Measurements from ENCODE around the gene CDK13. TPM values are rescaled to one million over a fixed set of nuclear protein-coding genes. Genes with fewer than 3 reads are reported as not detected.
A peak's percentile ranks its signal among the peaks of the same experiment; 100 is the strongest.

CDK13 gene
- total and polyA plus RNA-seq, 9 of the 15 experiments (the other 6 are each of a cell fraction or from before 2014, with no cell fraction given), result 9.8 to 46.1 (median 32.4) TPM

DNA sequence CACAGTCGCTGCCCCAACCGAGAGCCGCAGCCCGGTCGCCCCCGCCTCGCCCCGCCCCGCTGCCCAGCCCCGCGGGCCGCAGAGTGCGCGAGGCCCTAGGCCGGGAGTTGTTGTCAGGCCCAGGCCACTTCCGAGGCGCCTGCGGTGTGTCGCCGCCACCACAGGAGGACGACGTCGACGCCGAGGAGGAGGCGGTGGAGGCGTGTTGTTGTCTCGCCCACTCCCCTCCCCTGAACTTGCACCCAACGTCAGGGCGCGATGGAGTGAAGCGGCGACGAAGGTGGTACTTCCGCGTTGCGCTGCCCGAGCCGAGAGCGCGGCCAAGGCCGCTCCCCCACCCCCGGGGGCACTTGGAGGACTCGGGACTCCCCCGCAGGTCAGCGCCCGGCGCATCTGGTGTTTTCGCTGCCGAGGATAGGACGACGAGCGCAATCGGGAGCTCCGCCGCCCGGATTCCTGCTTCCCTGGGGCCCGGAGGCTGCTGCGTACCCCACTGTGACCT, at the start of gene CDK13 (continued):
- TF ChIP-seq, protein P1, sequence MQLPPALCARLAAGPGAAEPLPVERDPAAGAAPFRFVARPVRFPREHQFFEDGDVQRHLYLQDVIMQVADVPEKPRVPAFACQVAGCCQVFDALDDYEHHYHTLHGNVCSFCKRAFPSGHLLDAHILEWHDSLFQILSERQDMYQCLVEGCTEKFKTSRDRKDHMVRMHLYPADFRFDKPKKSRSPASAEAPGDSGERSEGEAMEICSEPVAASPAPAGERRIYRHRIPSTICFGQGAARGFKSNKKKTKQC (CRISPR knock-in tag; IDR thresholded peaks at IDR 0.05), result peak; percentile 32; the same call in 1 of the 2 replicates
- no peak for TF ChIP-seq NFE2 (IDR thresholded peaks at IDR 0.05; ENCODE audit: low read depth)
- TF ChIP-seq TAF1 (IDR thresholded peaks at IDR 0.05; ENCODE audit: control insufficient read depth, extremely low read depth, insufficient read depth, low read length, severe bottlenecking), result no peak
- no peak for TF ChIP-seq SMAD3 (CRISPR knock-in tag; conservative IDR thresholded peaks at IDR 0.05)
- no peak for TF ChIP-seq TCF7L2 (IDR thresholded peaks at IDR 0.05; ENCODE audit: low read depth, low read length)
- TF ChIP-seq XRCC5 (IDR thresholded peaks at IDR 0.05; ENCODE audit: low read depth, low read length), result no peak
- TF ChIP-seq FOXK1 (CRISPR knock-in tag; IDR thresholded peaks at IDR 0.05; ENCODE audit: borderline replicate concordance), result 0 out of 2 replicates have a peak, but pooled peaks have one; percentile 94
- TF ChIP-seq SMARCB1 (IDR thresholded peaks at IDR 0.05; ENCODE audit: insufficient read length, low read depth), result no peak
- TF ChIP-seq, protein P2, sequence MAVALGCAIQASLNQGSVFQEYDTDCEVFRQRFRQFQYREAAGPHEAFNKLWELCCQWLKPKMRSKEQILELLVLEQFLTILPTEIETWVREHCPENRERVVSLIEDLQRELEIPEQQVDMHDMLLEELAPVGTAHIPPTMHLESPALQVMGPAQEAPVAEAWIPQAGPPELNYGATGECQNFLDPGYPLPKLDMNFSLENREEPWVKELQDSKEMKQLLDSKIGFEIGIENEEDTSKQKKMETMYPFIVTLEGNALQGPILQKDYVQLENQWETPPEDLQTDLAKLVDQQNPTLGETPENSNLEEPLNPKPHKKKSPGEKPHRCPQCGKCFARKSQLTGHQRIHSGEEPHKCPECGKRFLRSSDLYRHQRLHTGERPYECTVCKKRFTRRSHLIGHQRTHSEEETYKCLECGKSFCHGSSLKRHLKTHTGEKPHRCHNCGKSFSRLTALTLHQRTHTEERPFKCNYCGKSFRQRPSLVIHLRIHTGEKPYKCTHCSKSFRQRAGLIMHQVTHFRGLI (CRISPR knock-in tag; IDR thresholded peaks at IDR 0.05), result no peak
- no peak for TF ChIP-seq BRD9 (IDR thresholded peaks at IDR 0.05; ENCODE audit: low read depth, partially characterized antibody)
- peak; percentile 47; the same call in 1 of the 2 replicates for TF ChIP-seq CREB1 (IDR thresholded peaks at IDR 0.05)
- peak; percentile 42; the same call in 1 of the 2 replicates for TF ChIP-seq CREB1 (CRISPR knock-in tag; IDR thresholded peaks at IDR 0.05)
- TF ChIP-seq ZBTB1 (CRISPR knock-in tag; IDR thresholded peaks at IDR 0.05; ENCODE audit: borderline replicate concordance, low read depth), result peak; percentile 80; the same call in 1 of the 2 replicates
- TF ChIP-seq DDX20 (tag; IDR thresholded peaks at IDR 0.05; ENCODE audit: low read depth), result no peak
- TF ChIP-seq SAFB (IDR thresholded peaks at IDR 0.05; ENCODE audit: borderline replicate concordance, low read depth, low read length), result no peak
- no peak for TF ChIP-seq HIVEP1 (CRISPR knock-in tag; IDR thresholded peaks at IDR 0.05)
- TF ChIP-seq HNRNPL (IDR thresholded peaks at IDR 0.05; ENCODE audit: low read depth, low read length), result no peak; the same call in 1 of the 2 replicates
- TF ChIP-seq IRF2 (CRISPR knock-in tag; IDR thresholded peaks at IDR 0.05), result 0 out of 2 replicates have a peak, but pooled peaks have one; percentile 4
- peak; percentile 10; the same call in 1 of the 2 replicates for TF ChIP-seq DPF2 (IDR thresholded peaks at IDR 0.05)
